Measurements from ENCODE around the gene CLTC. TPM values are rescaled to one million over a fixed set of nuclear protein-coding genes. Genes with fewer than 3 reads are reported as not detected.
"Not testable (repeated sequence)": the region's sequence is repeated elsewhere in the genome, so short reads cannot be mapped to it uniquely, and the experiment has no call there.

CLTC gene
- total RNA-seq (ENCODE audit: insufficient read depth, low replicate concordance): 298 TPM

DNA sequence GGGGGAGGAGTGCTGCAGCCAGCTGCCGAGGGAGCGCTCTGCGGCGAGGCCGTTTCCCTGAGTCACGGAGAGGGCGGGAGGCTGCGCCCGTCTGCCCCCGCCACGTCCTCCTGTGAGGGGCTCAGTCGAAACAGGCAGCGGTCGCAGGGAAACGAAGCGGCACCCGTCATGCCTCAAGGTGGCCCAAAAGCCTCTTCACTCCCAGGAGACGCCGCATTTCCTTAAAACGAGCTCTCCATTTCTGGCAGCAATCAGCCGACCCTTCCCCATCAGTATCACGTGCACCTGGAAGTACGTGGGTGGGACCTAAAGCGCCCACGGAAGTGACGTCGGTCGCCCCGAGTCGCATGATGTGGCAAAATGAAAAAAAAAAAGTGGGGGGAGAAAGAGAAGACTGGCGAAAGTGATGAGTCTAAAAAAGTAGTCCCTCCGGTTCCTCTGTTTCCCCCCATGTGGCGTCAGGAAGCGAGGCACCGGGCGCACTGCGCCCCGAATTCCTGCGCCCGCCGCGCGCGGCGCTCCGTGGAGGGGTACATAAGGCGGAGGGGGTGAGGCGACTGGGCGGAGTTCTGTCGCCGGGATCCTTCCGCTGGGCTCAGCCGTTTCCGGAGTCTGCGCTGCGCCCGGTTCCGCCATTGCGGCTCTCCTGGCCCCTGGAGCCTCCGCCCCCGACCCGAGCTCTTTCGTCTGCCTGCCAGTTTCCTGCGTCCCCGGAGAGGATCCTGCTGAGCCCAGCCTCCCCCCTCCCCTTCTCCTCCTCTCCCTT lies at the start of gene CLTC:
Gene CLTC (plus strand): TSS at position 598 of the 766 bp plus-strand sequence. CDS start 237 bp downstream, outside the sequence.
- DNase-seq (ENCODE audit: low spot score): peak; percentile 99

DNA sequence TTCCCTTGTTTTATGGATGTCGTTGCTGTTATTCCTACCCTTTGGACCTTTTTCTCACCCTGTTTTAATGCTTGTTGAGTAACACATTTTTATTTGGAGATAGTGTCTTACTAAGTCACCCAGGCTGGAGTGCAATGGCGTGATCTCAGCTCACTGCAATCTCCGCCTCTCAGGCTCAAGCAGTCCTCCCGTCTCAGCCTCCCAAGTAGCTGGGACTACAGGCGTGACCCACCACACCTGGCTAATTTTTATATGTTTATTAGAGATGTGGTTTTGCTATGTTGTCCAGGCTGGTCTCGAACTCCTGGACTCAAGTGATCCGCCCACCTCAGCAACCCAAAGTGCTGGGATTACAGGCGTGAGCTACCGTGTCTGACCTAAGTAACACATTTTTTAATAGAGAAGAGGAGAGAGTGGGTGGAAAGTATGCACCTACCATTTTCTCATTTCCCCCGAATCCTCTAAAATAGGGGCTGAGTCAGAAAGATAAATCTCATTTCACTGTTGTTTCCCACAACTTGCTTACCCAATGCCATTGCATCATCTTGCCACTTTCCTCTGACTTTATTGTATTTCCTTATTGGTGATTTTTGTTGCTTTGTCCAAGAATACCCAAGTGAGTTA lies 47.3 kb upstream of the CLTC start:
- no peak for DNase-seq (ENCODE audit: low spot score)

DNA sequence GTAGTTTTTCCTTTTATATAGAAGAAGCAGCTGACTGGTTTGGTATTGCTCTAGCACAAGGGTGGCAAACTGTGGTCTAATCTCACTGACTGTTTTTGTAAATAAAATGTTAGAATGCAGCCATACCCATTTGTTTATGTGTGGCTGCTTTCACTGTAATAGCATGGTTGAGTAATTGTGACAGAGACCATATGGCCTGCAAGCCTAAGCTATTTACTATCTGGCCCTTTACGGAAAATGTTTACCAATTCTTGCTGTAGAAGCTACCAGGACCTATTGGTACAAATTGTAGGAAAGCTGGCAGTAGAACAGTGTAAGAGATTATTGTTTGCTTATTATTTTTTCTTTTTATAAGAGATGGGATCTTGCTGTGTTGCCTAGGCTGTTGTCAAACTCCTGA lies 35.5 kb upstream of the CLTC start:
- DNase-seq (ENCODE audit: low spot score): not testable (repeated sequence)

DNA sequence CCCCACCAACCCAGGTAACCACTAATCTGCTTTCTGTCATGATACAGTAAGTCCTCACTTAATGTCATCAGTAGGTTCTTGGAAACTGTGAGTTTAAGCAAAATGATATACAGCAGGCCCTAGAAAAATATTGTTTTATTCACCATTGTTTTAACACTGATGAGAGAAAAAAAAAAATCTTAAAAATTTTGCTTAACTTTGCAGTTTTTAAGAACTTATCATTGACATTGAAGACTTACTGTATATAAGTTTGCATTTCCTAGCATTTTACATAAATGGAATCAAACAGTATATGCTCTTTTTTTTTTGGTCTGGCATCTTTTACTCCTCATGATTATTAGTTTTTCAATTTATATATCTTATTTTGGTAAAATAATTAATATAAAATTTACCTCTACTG lies 19.5 kb upstream of the CLTC start:
- no peak for DNase-seq (ENCODE audit: low spot score)

DNA sequence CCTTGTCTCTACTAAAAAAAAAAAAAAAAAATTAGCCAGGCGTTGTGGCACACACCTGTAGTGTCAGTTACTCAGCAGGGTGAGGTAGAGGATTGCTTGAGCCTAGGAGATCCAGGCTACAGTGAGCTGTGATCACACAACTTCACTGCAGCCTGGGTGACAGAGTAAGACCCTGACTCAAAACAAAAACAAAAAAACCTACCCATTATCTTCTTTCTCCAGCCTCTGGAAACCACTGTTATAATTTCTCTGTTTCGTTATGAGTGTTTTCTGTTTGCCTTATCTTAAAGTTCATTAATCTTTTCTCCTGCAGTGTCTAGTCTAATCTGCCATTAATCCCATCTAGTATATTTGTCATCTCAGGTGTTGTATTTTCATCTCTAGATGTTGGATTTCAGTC lies 18.6 kb upstream of the CLTC start:
- no peak for DNase-seq (ENCODE audit: low spot score)

DNA sequence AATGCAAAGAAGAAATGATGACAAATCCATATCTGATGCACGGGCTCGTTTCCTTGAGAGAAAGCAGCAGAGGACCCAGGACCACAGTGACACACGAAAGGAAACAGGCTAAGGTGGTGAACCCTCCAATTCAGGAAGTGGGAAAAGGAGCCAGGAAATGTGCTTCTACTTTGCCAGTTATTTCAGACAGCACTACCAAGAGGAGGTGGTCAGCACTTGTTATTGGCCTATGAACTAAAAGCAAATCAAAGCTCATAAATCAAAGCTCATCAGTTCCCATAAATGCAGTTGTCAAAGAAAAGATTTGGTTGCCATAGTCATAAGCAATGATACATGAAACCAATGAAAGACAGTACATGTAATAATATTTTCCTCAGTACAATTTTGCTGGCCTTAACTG lies 12.6 kb upstream of the CLTC start:
- DNase-seq (ENCODE audit: low spot score): no peak

DNA sequence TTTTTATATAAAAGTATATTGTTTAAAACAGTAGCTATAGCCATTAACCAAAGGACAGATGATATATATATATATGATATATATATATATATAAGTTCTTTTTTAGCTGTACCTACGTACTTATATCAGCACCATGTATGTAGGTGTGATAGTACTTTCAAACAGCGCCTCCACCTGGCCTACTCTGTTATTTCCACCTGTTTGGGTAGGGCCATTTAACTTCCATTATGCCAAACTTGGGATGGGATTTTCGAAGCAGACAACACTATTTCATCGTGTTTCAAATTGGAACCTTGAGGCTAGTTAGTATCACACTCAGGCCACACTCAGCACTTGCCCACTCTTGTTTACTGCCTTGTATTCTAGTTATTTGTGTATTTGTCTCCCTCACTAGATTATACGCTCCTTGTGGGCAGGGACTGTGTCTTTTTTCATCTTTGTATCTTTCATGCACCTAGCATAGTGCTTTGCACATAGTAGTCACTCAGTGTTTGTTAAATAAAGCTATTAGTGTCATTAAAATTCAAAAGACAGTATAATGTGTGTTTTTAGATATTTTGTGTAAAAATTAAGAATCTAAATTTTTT lies 11.8 kb upstream of the CLTC start:
- DNase-seq (ENCODE audit: low spot score): no peak

DNA sequence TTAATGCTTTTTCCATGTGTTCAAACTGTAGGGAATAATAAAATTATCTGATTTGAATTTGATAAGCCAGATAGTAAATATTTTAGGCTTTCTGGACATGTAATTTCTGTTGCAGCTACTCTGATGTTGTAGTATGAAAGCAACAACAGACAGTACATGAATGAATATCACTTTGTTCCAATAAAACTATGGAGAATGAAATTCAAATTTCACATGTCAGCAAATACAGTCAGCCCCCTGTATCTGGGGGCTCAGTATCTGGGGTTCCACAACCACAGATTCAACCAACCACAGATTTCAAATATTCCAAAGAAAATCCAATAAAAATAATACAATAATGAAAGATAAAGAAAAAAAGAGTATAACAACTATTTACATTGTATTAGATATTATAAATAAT lies 8.2 kb upstream of the CLTC start:
- DNase-seq (ENCODE audit: low spot score): no peak

DNA sequence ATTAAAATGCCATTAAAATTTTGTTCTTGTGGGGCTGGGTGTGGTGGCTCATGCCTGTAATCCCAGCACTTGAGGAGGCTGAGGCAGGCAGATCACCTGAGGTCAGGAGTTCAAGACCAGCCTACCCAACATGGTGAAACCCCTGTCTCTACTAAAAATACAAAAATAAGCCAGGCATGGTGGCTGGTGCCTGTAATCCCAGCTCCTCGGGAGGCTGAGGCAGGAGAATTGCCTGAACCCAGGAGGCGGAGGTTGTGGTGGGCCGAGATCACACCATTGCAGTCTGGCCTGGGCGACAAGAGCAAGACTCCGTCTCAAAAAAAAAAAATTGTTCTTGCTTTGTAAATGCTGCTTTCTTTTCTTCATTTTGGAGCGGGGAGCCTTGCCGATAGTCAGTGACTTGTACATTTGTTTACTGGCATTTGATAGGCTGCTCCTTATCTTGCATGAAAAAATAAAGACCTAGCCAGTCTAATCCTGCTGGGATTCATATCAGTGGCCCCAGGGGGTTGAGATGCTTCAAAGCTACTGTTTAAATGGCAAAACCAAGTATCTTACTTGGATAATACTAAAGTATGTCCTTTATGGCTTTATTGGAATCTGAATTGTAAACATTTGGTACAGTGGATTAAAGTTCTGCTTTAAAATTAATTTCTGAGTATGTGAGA lies 3.3 kb upstream of the CLTC start:
- DNase-seq (ENCODE audit: low spot score): peak; percentile 33

DNA sequence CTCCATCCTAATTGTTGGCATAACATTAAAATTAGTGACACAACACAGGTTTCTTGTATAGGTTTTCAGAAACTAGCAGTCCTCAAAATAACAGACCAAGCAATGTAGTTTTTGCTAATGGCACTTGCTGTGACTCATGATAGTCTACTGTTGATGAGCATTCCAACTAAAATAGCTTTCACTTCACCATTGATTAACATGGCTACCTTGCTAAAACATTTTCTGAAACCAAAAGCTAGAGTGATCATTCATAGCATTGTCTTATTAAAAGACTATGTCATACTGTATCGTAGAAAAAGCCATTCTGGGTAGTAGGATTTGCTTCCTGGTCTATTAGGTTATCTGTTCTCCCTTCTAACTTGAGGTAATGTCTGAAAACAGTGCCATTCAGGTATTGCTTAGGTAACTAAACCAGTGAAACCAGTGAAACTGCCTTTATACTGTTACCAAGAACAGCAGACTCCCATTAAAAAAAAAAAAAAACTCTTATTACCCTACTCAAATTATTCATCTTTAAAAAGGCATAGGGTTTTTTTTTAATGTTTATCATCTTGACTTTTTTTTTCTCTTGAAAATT lies 2.5 kb upstream of the CLTC start:
- no peak for DNase-seq (ENCODE audit: low spot score)

DNA sequence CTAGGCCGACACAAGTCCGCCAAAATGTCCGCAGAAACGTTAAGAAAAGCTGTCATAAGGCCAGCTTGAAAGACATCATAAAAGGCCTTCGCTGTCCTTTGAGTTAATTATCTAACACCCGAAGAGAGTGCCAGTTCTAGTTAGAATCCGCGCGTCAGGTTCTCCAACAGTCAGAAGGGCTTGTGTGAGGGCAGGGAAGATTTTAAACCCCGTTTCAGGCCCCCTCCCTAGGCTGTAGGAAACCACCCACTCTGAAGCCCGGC lies 729 bp upstream of the CLTC start:
- no peak for DNase-seq (ENCODE audit: low spot score)

DNA sequence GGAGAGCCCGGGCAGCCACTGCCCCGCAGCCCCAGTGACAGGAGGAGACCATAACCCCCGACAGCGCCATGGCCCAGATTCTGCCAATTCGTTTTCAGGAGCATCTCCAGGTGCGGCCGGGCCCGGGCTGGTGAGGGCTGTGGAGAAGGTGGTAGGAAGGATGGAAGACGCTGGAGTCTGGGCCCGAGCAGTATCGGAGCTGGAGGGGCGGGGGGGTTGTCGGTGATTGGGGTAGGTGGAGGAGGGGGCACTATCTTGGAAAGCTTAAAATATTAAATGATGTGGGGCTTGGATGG lies 317 bp downstream of the CLTC start:
- no peak for DNase-seq (ENCODE audit: low spot score)

DNA sequence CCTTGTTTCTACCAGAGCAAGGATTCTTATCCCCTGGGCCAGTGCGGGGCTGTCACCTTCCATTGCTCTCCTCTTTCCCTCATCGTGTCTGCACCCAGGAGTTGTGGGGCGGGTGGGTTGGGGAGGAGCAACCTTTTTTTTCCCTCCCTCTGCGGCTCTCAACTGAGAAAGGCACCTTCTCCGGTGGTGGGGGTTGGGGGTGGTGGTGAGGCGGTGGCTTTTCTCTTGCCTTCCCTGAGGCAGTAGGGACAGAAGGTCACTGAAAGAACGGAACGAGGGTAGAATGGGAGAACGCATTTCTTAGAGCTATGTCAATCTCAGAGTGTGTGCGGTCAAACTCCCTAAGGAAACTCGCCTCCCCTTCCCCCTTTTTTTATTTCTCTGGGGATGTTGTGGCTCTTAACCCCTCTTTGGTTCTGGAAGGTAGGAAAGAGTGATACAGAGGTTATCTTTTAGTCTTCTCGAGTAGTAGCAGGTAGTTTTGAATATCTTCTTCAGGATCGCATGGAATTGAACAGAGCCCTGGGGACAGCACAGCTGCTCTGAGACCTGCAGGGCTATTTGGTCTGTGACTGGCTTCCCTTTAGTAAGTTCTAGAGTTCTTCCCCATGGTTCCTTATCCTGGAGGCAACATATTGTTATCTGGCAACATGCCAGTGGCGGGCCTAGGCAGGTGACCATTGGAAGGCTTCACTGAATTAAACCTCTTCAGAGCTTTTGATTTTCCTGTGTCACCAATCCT lies 994 bp downstream of the CLTC start:
- DNase-seq (ENCODE audit: low spot score): peak; percentile 33

DNA sequence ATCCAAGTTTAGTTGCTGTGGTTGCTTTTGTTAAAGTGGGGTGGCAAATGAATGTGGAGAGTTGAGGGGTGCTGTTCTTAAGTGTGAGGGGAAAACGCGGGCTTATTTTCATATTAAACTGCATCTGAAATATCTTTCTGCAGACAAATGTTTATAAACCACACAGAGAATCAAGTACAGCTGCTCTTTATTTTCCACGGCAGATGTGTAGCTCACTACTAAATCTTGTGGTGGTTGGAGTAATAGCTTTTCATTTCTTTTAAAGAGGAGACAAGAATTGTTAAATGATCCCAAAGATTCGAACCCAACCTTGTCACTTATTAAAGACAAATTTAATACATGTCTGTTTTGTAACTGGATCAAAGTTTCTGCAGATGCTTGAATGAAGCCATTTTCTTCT lies 2.1 kb downstream of the CLTC start:
- no peak for DNase-seq (ENCODE audit: low spot score)

DNA sequence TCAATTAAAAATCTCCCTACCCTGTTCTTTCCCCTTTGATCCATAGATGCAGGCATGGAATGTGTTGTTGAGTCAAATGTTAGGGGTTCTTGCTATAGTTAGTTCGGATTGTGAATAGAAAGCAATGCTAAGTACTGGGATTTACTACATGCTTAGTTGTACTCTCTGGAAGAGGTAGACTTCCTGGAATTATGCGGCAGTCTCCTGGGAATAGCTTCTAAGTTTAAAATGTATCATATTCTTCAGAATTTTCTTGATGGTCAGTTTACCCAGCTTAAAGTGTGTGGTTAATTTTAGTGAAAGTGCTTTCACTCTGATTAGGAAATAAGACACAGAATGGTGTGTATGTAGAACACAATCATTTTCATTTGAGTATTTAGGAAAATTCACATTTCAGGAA lies 3.5 kb downstream of the CLTC start:
- peak; percentile 26 for DNase-seq (ENCODE audit: low spot score)

DNA sequence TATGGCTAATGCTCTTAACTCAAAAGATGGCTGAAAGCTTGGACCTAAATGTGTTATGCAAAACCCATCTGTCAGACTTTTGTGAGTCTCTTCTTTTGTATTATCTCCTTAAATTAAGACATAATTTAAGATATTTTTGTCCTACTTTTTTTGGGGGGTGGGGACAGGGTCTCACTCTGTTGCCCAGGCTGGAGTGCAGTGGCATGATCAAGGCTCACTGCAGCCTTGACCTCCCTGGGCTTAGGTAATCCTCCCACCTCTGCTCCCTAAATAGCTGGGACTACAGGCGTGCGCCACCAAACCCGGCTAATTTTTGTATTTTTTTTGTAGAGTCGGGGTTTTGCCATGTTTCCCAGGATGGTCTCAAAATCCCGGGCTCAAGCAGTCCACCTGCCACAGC lies 7.1 kb downstream of the CLTC start:
- no peak for DNase-seq (ENCODE audit: low spot score)

DNA sequence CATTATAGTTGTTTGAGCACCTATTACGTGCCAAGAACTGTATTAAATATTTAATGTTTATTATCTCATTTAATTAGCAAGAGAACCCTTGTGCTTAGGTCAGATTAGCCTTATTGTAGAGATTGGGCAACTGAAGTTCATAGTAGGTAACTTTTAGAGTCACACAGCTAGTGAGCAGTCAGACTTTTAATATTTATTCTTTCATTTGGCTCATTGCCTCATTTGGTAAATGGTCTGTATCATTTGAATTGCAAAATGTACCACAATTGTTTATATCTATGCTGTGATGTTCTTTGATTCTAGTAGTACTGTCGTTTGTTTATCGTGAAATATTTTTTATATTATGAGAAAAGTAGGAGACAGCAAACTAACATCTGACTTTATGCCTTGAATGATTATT lies 7.6 kb downstream of the CLTC start:
- DNase-seq (ENCODE audit: low spot score): no peak

DNA sequence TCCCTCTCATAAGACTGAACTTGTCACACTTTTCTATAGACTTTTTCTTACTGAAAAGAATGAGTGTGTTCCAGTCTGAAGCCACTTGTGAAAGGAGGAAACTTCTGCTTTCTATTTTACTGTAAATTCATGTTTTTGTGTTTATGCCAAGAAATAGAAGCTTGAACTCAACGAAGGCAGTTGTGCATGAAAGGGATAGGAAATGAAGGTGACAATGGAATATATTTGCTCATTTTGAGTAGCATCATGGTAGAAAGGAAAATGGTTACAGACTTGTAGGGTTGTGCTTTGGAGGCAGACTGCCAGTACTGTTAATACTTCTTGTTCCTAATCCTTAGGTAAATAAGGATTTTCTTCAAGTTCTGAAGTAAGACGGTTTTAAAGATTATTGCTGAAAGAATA lies 8.1 kb downstream of the CLTC start:
- DNase-seq (ENCODE audit: low spot score): no peak

DNA sequence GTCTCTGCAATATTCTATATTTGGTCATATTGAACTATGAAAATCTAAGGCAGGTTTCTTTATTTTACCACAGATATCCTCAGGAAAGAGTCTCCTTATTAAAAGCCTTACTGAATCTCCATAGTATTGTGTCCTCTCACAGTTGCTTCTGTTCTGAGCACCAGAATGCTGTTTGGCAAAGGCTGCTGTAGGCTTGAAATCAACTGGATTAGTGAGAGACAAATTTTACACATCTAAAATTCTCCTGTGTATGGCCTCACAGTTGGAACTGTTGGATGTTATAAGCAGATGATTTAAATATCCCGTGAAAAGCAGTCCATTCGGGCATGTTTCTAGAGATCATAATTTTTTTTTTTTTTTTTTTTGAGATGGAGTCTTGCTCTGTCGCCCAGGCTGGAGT lies 9.5 kb downstream of the CLTC start:
- DNase-seq (ENCODE audit: low spot score): no peak

DNA sequence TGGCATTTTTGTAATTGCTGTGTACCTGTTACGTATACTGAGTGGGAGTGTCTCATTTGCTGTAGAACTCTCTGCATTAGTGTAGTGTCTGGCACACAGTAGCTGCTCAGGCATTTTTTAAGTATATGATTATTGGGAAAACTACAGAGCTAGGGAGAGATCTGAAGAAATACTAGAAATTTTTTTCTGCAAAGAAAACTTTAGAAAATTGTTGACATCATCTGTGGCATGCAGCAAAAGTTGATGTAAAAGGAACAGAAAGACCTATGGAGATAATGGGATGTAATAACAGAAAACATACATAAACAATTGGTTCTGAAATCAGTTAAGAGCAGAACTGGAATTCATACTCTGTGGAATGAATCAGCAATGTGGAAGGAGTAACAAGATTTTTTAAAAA lies 11.6 kb downstream of the CLTC start:
- DNase-seq (ENCODE audit: low spot score): no peak

DNA sequence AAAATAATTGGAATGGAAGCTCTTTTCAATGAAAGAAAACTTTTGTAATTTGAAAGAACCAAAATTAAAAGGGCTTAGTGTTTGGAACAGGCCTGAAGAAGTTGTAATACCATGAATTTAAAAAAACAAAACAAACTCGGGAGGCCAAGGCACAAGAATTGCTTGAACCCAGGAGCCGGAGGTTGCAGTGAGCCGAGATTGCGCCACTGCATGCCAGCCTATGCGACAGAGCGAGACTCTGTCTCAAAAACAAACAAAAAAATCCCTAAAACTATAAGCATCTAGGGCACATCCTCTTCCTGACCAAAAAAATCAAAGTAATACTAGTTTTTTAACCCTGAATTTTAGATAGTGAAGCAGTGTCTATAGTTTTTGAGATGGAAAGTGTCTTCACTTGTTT lies 12.7 kb downstream of the CLTC start:
- DNase-seq (ENCODE audit: low spot score): no peak
